HG03378 (cell line): Measurements from ENCODE around the gene ATP2B2.

Experiments used
- ATAC-seq: cut with Tn5 transposase; IDR thresholded peaks from one replicate; pipeline ENCODE4 v1.9.1; 2021; ENCODE audit warnings: mild to moderate bottlenecking, moderate library complexity; ENCODE audit not compliant: unreplicated experiment

The ATP2B2 gene

DNA sequence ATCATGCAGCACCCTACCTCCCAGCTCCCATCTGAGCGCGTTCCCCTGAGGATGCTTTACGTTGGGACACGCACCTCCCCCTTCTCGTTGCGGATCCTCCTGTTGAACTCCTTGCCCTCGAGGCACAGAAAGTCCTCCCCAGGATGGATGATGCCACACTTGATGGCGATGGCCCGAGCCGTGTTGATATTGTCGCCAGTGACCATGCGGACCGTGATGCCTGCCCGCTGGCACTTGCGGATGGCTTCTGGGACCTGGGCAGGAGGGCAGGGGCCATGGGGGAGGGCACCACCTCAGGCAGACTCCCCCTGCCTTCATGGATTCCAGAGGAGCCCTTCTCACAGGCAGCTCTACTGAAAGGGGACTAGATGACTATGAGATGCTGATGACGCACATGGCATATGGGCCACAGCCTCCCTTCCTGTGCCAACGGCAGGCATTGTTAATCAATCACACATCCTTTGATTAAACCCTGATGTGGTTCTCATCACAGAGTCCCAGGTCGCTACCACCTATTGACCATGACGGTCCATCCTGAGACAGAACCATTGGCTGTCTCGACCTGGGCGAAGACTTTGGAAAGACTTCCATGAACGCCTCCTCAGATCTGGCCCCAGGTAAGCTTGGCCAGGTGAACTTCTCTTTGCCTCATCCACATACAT lies 154.9 kb downstream of the ATP2B2 start:
- no peak for ATAC-seq

DNA sequence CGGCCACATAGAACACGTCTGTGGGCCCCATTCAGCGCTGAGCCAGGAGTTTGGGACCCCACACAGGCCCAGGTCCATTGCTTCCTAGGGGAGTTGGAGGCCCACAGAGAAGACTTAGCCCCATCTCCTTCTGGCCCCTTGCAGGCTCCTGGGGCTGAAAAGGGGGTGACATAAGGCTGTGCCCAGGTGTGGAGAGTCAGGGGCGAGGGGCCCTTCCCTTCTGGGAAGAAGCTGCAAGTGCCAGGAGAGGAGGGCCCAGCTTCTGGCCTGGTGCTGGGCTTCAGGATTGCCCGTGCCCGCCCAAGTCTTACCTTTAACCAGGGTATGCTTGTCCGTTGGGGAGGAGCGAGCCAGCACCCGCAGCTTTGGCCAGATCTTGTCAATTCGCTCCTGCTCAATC lies 155.6 kb downstream of the ATP2B2 start:
- ATAC-seq: no peak

DNA sequence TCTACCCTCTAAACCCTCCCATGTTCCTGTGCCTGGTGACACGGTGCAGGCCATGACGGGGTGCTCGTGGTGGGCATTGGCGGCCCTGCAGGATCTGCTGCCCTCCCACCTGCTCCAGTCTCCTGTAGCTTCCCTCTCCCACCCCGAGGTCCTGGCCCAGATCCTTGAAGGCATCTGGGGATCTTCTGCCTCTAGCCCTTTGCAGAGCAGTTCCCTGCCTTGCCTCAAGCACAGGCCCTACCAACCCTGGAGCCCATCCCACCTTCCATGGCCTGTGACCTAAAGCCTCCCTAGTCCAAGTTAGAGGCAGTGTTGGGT lies 157.0 kb downstream of the ATP2B2 start:
- ATAC-seq: no peak

DNA sequence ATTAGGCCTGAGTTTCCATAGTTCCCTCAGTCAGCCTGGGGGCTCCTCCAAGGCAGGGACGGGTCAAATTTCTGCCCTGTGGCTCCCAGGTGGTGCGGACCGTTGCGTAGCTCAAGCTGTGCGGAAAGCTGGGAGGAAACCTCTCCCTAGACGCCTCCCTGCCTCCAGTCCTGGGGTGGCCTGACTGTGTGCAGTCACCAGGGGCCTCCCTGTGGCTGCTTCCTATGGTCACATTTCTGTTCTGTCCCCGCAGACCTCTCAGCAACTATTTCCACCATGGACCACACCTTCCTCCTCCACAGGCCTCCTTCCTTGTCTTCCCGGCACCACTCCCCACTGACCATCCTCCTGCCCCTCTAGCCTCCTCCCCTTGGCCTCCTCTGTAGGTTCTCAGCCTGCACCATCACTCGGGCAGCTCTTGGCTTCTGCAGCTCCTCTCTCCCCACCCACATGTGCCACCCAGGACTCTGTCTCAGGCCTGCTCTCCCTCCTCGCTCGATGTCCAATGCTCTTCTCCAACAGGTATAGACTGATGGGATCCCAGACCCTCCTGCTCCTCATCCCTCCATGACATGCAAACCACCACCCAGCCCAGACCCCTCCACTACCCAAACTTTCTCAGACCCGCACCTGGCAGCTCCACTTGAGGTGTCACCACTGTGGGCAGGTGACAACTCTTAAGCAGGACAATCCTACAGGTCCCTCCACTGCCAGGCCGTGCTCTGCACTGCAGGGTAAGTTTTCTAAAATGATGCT lies 157.6 kb downstream of the ATP2B2 start:
- ATAC-seq: no peak

DNA sequence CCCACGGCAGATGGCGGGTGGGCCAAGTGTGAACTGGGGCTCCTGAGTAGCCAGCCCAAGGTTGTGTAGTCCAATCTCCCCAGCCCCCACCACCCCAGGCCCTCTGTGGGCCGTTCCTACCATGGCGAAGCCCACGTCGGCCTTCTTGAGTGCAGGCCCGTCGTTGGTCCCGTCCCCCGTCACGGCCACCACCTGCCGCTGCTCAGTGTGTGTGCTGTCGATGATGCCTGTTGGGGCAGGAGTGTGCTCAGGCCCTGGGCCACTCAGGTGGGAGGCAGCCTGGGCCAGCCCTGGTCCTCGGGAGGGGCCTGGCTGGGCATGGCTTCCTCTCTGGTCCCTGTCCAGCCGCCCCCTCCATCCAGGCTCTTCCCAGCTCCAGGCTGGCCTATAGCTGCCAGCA lies 159.5 kb downstream of the ATP2B2 start:
- no peak for ATAC-seq

DNA sequence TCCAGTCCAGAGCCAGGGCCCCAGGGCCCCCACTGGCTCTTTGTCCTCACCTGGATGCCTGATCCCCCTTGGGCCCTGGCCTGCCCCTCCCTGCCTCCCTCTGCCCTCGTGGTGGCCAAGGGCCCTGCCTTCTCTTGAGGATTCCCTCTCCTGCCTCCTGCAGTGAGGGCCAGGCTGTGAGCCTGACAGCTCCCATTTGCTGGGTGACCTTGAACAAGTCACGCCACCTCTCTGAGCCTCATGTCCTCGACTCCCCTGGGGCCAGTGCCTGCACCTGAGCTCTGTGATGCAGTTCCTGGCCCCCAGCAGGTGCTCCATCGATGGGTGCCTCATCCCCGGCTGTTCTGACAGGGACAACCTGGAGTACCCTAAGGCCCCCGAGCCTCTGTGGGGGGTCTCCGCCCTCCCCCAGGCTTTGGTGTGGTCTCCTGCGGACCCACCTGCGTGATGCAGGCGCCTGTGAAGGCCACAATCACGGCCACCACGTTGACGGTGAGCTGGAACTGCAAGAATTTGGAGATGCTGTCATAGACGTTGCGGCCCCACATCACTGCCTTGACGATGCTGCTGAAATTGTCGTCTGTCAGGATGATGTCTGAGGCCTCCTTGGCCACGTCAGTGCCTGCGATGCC lies 160.3 kb downstream of the ATP2B2 start:
- ATAC-seq: no peak

DNA sequence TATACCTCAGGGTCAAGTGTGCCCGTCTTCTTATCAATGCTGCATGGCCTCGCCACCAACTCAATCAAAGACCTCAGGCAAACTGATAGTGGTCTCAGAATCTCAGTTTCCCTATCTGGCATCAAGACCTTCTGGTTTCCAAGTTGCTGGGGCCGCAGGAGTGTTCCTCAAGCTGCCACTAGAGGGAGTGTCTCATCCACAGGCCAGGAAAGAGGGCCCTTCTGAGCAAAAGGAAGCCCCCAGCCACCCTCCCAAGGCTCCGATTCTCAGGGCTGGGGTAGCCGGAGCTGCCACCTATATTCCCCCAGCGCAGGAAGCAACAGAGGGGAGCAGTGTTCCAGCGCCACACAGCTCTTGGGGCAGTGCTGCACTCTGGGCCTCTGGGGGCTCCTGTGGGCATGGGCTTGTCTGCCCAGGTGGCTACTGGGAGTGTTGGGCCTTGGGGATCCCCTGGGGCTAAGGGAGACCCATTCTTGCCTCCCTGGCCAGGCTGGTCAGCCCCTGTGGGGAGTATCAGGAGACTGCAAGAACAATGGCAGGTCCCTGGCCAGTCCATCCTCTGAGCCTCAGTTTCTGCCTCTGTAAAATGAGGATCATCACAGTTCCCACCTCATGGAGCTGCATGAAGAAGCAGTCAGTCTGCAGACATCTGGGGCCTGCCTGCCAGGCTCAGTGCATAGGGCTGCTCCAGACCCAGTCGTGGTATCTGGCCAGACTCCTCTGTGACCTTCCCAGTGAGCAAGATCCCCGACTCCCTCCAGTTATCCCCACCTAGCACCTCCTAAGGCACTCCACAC lies 161.0 kb downstream of the ATP2B2 start:
- no peak for ATAC-seq

DNA sequence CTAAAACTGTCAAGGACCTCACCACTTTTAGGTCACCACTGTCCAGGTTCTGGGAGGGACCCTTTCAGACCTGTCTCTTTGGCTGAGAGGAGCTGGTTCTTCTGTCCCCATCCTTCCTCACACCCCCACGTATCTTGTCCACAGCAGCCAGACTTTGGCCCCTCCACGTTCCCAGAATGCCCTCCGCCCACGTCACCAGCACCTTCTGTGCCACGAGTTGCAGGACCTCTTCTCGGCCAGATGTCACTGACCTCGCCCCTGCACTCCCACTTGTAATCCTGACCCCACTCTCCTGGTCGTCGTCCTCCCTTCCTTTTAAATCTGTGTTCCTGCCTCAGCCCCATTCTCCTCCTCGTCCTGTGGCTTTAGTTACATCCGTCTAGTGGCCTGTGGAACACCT lies 161.9 kb downstream of the ATP2B2 start:
- ATAC-seq: no peak

DNA sequence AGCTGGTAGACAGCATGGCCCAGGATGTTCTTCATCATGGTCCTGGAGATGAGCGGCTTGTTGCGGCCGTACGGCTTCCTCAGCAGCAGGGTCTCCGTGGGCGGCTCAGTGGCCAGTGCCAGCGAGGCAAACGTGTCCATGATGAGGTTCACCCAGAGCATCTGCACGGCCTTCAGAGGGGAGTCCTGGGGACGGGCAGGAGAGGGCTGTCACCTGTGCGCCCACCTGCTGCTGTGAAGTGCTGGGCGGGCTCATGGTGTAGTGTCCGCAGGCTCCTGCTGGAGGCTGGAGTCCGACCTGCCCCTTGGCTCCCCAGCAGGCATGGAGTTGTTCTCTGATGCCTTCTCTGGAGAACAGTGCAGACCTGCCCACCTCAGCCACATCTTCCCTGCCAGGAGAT lies 162.6 kb downstream of the ATP2B2 start:
- no peak for ATAC-seq

DNA sequence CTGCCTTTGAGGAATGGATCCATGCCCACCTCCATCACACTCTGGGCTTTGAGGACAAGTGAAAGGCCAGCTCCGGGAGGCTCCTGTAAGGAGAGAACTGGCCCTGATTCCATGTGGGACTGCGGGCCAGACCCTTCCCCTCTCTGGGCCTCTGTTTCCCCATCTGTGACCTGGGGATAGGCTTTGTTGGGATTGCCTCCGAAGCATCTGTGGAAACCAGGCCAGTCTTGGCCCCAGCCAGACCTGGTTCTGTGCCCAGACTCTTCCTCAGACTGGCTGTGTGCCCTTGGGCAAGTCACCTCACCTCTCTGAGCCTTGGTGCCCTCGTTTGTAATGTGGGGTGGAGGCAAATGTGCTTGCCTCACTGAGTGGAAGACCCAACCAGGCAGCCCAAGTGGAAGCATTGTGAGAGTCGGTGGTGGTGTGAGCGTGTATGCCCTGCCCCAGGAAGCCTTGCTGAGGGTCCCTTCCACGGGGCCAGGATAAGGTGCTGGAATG lies 163.4 kb downstream of the ATP2B2 start:
- ATAC-seq: no peak

DNA sequence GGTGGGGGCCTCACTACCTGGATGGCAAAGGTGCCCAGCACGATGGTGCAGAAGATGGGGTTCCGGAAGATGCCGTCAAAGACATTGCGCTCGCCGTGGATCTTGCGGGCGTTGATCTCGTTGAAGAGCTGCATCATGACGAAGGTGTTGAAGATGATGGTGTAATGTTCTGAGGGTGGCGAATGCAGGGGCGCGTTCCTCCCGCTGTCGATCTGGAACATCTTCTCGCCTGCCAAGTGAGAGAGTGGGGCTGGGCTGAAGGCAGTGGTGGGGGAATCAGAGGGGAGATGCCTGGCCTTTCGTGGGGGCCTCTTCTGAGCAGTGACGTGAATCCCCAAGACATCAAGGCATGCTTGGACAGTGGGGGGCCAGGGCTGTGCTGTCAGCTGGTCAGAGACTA lies 164.9 kb downstream of the ATP2B2 start:
- no peak for ATAC-seq

DNA sequence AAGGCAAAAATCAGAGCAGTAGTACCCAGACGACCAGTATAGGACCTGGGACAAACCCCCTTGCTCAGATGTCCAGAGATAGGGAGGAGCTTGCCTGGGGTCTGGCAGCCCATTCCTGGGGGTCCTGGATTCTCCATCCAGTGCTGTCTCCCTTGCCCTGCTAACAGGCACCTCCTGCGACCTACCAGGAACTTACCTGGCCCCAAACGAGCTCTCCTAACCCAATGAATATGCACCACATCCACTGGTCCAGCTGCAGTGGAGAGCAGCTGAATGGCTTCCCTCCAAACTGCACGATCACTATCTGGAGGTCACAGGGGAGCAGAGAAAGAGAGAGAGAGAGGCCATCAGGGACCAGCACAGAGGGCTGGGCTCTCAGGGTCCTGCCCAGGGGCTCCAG lies 165.3 kb downstream of the ATP2B2 start:
- no peak for ATAC-seq

DNA sequence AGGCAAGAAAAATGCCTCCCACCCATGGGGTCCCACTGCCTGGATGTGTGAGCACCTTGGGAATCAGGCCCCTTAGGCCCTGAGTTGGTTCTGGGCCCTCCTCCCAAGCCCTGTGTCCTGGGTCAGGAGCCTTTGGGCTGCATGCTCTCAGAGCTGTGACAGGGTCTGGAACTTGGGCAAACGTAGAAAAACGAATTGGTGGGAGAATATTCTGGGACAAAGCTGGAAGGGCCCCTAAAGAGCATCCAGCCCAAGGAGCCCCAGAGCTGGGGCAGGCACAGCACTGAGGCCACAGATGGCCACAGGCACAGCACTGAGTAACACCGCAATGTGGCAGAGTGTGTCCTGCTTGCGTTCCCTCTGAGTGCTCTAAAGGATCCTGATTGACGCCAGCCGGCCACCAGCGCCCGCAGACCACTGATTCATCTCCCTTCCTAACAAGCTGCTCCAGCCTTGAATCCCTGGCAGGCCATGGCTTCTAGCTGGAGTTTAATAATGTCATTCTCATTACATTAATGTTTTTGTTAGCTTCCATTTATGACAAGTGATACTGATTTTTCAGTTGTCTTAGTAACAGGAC lies 165.9 kb downstream of the ATP2B2 start:
- ATAC-seq: no peak

DNA sequence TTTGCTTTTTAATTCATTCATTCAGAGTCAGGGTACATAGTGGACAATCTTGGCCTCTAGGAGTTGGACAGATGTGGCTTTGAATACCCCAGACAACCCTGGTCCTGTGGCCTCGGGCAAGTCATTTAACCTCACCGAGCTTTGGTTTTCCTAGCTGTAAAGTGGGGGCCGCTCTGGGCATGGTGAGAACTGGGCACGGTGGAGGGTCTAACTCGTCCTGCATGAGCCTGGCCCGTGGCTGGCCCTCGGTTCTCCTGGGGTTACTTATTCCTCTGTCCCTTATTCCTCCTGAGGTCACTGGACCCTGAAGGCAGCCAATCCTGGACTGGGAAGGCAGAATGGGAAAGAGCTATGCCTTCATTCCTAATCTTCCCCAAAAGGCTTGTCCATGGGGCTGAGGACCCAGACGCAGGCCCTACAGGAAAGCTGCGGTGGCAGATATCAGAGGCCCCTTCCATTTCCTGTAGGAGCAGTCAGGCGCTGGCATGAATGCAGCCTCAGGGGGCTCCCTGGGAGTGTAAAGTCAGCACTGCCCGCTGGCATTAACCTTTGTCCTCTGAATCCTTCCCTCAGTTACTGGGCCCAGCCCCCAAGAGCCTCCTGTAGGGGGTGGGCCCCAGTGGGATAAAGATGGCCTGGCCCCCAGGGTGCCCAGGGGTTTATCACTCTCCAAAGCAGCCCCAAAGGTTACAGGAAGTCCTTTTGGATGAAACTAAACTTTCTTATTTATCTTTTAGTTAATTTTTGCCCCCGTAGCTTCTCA lies 166.6 kb downstream of the ATP2B2 start:
- no peak for ATAC-seq

DNA sequence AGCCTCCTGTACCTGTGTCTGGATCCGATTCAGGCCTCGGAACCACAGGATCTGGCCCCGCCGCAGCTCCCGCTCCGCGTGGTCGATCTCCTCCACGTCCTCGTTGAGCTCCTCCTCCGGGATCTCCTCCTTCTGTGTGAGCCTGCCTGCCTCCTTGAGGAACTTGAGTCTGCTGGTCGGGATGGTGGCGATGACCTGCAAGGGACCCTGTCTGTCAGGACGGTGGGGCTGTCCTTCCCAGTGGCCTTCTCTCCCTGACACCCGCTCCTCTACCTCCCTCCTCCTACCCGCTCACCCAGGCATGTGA lies 167.3 kb downstream of the ATP2B2 start:
- no peak for ATAC-seq

DNA sequence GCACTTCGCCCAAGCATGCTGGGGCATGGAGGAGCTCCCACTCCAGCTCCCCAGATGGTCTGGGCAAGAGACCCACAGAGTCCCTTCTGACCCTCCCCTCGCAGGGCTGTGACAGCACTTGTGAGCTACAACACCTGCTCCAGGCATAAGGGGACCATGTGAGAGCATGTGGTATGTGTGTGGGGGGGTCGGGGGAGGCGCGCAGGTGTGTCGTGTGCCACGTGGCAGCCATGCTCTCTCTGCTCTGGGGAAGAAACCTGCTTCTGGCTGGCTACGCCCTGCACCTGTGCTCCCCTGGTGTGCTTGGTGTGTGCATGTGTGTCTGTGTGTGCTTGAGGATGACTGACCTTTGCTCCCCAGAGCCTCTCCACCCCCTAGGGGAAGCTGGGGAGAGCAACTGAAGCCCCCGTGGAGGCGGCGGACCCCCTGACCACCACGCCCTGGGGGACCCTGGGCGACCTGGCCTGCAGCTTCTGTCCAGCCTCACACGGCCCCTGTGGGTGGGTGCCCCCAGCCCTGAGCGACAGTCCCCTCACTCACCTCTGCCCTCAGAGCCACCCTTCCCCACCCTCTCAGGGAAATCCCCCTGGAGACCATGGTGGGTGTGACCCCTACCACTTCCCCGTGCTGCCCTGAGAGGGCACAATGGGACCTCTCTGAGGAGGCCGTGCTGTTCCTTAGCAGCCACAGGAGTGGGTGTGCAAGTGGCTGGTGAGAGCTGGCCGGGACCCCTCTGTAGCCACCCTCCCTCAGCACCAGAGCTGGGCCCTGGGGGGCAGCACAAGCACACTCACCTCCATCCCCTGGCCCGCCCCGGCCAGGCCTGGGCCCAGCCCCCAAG lies 167.8 kb downstream of the ATP2B2 start:
- no peak for ATAC-seq

DNA sequence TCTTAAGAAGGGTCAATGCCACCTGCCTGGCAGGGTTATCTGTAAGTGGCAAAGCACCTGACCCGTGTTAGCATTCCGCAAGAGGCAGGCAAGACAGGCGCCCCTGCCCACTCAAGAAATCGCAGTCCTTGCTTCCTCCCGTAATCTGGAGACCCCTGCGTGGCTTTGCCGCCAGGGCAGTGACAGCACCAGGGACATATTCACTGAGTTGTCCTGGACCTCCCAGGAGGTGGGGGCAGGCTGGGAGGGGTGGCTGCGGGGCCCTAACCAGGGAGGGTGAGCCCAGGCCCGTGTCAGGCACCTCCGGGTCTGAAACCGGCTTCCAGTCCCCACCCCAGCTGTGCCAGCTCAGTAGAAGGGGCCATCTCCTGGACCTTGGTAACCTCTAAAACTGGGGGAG lies 168.6 kb downstream of the ATP2B2 start:
- ATAC-seq: no peak

DNA sequence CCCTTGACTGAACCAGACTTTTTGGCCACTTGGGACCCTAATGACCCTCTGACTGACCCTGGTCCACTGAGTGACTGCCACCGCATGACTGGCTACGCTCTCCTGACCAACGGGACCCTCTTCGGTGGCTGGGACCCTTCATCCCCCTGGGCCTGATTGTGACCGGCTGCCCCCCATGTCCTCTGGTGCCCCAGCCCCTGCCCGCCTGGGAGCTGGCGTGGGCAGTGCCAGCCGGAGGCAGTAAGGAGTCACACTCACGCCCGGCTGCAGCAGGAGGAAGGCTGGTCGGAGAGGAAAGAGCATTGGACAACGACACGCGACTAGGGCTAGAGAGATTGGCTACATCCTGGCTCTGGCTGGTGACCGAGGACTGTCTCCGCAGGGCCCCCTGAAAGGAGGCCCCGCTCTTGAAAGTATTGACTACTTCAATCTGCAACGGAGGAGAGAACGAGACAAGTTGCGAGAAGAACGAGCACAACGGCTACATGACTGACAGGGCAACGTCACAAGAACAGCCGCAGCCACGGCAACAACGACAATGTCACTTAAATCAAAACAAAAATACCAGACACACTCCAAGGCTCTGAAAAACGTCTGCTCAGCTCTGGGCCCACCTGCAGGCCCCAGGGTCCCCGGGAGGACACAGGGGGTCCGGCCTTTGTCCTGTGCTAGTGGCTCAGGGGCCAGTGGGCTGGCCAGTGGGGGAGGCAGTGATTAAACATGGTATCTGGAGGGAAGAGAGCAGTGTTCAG lies 169.3 kb downstream of the ATP2B2 start:
- ATAC-seq: no peak

DNA sequence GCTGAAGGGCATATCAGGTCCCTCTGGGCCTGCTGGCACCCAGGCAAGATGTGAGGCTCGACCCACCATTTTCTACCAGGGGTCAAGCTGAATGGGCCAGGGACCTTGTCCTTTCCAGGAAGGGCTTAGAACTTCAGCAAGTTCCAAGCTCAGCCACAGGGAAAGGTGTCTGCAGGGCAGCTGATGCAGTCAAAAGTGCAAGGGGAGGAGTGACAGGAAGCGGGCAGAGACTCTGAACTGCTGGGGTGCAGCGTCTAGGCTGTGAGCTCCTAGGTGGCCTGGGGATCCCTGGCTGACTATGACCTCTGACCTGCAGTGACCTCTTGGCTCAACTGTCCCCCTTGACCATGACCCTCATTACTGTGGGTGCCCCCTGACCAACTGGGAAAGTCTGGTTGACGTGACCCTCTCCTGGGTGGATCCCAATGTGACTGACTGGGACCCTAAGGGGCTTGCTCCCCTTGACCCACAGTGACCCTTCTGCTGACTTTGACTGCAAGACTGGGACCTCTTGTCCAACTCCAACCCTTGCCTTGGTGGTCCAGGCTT lies 170.1 kb downstream of the ATP2B2 start:
- ATAC-seq: no peak
